GM10266 (cell line): ENCODE measurements around the gene SMAD3.
A peak's percentile ranks its signal among the peaks of the same experiment; 100 is the strongest.

Experiments used
- DNase-seq: peaks from one replicate; pipeline ENCODE4 v3.0.0; 2012; ENCODE audit errors: extremely low spot score
- TF ChIP-seq, protein P1 (sequence below): IDR thresholded peaks from 2 replicates; pipeline ENCODE4 v1.5.1; 2012; ENCODE audit warnings: mild to moderate bottlenecking, low read depth; ENCODE audit not compliant: control insufficient read depth, insufficient read depth; ENCODE audit errors: missing control alignments

Gene SMAD3

GRCh38 chr15:67130673-67131601, 65.5 kb downstream of the SMAD3 start:
- TF ChIP-seq, protein P1, sequence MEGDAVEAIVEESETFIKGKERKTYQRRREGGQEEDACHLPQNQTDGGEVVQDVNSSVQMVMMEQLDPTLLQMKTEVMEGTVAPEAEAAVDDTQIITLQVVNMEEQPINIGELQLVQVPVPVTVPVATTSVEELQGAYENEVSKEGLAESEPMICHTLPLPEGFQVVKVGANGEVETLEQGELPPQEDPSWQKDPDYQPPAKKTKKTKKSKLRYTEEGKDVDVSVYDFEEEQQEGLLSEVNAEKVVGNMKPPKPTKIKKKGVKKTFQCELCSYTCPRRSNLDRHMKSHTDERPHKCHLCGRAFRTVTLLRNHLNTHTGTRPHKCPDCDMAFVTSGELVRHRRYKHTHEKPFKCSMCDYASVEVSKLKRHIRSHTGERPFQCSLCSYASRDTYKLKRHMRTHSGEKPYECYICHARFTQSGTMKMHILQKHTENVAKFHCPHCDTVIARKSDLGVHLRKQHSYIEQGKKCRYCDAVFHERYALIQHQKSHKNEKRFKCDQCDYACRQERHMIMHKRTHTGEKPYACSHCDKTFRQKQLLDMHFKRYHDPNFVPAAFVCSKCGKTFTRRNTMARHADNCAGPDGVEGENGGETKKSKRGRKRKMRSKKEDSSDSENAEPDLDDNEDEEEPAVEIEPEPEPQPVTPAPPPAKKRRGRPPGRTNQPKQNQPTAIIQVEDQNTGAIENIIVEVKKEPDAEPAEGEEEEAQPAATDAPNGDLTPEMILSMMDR: no peak
- DNase-seq: no peak

DNA sequence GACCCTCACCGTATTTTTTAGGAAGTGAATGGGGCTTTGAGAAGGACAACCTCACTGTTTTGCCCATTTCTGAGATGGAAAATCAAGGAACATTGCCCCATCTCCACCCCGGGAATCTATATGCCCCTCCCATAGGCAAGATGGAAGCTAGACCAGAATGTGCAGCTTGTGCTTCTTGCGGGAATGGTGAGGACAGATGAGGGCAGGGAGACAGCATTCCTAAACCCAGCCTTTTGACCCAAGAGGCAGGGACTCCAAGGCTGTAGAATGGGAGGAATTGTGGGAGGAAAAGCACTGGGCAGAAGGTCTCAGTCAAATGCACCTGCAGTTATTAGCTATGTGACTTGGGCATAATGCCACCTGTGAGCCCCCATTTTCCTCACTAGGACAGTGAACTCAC, 66.9 kb downstream of the SMAD3 start:
- TF ChIP-seq, protein P1: no peak
- no peak for DNase-seq

DNA sequence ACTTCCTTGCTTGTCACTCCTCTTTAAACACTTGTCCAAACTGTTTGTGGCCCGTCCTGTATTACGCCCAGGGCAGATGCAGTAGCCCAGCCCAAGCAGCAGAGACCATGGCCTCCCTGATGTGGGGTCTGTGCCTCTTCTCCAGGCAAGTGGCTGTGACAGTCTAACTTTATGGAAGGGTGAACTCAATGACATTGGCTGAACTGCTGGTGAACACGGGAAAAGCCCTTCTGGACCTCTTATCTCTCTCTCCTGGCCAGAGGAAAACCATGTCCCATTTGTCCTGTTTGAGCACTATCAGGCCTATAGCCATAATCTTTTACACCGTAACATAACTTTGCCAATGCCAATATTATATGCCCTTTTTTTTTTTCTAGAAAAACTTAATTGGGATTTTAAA, 67.6 kb downstream of the SMAD3 start:
- TF ChIP-seq, protein P1: no peak
- no peak for DNase-seq

- TF ChIP-seq, protein P1: no peak
- no peak for DNase-seq
Observed at GRCh38 chr15:67133738-67134066, 68.3 kb downstream of the SMAD3 start.

DNA sequence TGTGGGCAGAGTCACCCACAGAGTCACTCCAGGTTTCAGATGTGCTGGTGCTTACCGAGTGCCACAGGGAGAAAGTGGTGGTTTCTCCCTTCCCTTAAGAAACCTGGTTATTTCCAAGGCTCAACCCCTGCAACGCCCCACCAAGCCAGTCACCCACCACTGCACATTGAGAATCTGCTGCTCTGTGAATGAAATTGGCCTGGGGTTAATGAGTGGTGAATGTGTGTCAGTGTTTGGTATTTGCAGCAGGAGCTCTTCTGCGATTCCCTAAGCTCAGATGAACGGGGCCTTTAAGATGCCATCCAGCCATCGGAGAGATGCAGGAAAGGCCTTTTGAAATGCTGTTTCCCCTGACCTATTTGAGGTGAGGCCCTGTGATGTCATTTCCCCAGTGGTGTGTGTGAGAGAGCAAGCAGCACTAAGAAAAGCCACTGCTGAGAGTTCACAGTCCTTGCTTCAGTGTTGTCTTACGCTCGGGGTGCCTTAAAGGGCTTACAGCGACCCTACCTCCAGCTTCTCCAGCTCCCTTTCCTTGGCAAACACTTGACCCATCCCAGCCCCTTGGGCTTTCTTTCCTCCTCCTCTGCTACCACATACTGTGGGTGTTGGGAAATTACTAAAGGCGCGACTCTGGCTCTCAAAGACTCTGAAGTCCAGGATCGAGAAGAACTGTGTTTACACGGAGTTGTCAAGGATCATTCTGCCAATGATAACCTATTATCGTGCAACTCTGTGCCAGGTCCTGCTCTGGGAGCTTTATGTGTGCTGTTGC, 68.9 kb downstream of the SMAD3 start:
- TF ChIP-seq, protein P1: no peak
- DNase-seq: peak; percentile 72

GRCh38 chr15:67134871-67135492, 69.6 kb downstream of the SMAD3 start:
- DNase-seq: no peak
- TF ChIP-seq, protein P1: peak; percentile 6
